HepG2 (cell line): ENCODE data around the gene GALK2. TPM values are rescaled to one million over a fixed set of nuclear protein-coding genes. Genes with fewer than 3 reads are reported as not detected.

Experiments
- AKAP8 ChIP-seq: sonication (generic); formaldehyde crosslinking; IDR thresholded peaks from 2 replicates; pipeline ENCODE4 v1.5.1; 2020; ENCODE audit warnings: mild to moderate bottlenecking, missing genetic modification reagents
- ATF7-NPFF ChIP-seq: sonication (generic); formaldehyde crosslinking; IDR thresholded peaks from 2 replicates; pipeline ENCODE4 v1.8.1; 2023; ENCODE audit warnings: mild to moderate bottlenecking, low read depth, missing genetic modification reagents, moderate library complexity
- BORCS8-MEF2B ChIP-seq: sonication (generic); formaldehyde crosslinking; IDR thresholded peaks from 2 replicates; pipeline ENCODE4 v1.8.0; 2022; ENCODE audit warnings: mild to moderate bottlenecking, missing genetic modification reagents
- KDM1A ChIP-seq: IDR thresholded peaks from 2 replicates; pipeline ENCODE4 v1.6.1; 2016; ENCODE audit warnings: missing compliant biosample characterization
- MEIS2 ChIP-seq: sonication (generic); formaldehyde crosslinking; IDR thresholded peaks from 2 replicates; pipeline ENCODE4 v1.9.0; 2021; ENCODE audit warnings: mild to moderate bottlenecking, missing genetic modification reagents
- MZF1 ChIP-seq: sonication (generic); formaldehyde crosslinking; IDR thresholded peaks from 2 replicates; pipeline ENCODE4 v1.8.1; 2023; ENCODE audit warnings: mild to moderate bottlenecking, missing genetic modification reagents, borderline replicate concordance
- NFRKB ChIP-seq: fragments of 450-650 bp; IDR thresholded peaks from 2 replicates; pipeline ENCODE4 v1.6.1; 2017
- PHF20 ChIP-seq: sonication (generic); formaldehyde crosslinking; IDR thresholded peaks from 2 replicates; pipeline ENCODE4 v1.5.0; 2020; ENCODE audit warnings: mild to moderate bottlenecking, missing genetic modification reagents
- RARG ChIP-seq: sonication (generic); formaldehyde crosslinking; IDR thresholded peaks from 2 replicates; pipeline ENCODE4 v1.4.0; 2020; ENCODE audit warnings: low read depth, mild to moderate bottlenecking, missing genetic modification reagents
- RBM22 ChIP-seq: fragments of 200-400 bp; formaldehyde crosslinking; optimal IDR thresholded peaks from 2 replicates; pipeline ENCODE3; 2017; ENCODE audit warnings: mild to moderate bottlenecking, low read length, moderate library complexity
- RBM39 ChIP-seq: fragments of 200-400 bp; formaldehyde crosslinking; IDR thresholded peaks from one replicate; pipeline ENCODE4 v1.6.1; 2018; ENCODE audit warnings: antibody characterized with exemption, mild to moderate bottlenecking, low read depth, low read length; ENCODE audit not compliant: poor library complexity, severe bottlenecking
- SIX4 ChIP-seq: sonication (generic); formaldehyde crosslinking; IDR thresholded peaks from 2 replicates; pipeline ENCODE4 v1.4.0; 2020; ENCODE audit warnings: missing genetic modification reagents
- SMAD3 ChIP-seq: sonication (generic); formaldehyde crosslinking; IDR thresholded peaks from 2 replicates; pipeline ENCODE4 v1.4.0; 2020; ENCODE audit warnings: missing genetic modification reagents
- SRF ChIP-seq: IDR thresholded peaks from 2 replicates; pipeline ENCODE4 v1.6.1; 2011; ENCODE audit warnings: mild to moderate bottlenecking, low read depth, low read length, moderate library complexity
- ZMYM4 ChIP-seq: sonication (generic); formaldehyde crosslinking; IDR thresholded peaks from 2 replicates; pipeline ENCODE4 v1.8.1; 2023; ENCODE audit warnings: mild to moderate bottlenecking, missing genetic modification reagents
- ZNF615 ChIP-seq: sonication (generic); formaldehyde crosslinking; IDR thresholded peaks from 2 replicates; pipeline ENCODE4 v1.5.0; 2020; ENCODE audit warnings: mild to moderate bottlenecking, missing genetic modification reagents, borderline replicate concordance
- polyA plus RNA-seq, 8 experiments: library from polyadenylated mRNA; depleted of rRNA in 3 of 8; stranded (reverse) in 7 of 8; unstranded in 1 of 8; fragments of >200 nt; fragmentation: Illumina TruSeq in 4 of 8; extraction: Trizol in 4 of 8; gene quantifications; 2 replicates each; pipeline versions ENCODE4 v1.2.1 to v1.2.3, GENCODE V29; 2011 to 2016; ENCODE audit warnings: low read depth in 4 of 8, missing spikeins in 1 of 8, mixed read lengths in 1 of 8; ENCODE audit not compliant: insufficient read depth in 1 of 8
- total RNA-seq, 5 experiments: library from RNA; depleted of rRNA; stranded (reverse); fragments of >200 nt; fragmentation: Illumina TruSeq; extraction: Trizol; gene quantifications; 2 replicates each; pipeline ENCODE4 v1.2.3, GENCODE V29; 2016; ENCODE audit warnings: low read depth in 1 of 5
- TF ChIP-seq, protein P1 (sequence below): sonication (generic); formaldehyde crosslinking; IDR thresholded peaks from 2 replicates; pipeline ENCODE4 v1.8.0; 2022; ENCODE audit warnings: low read depth, missing genetic modification reagents
- TF ChIP-seq, protein P2 (sequence below): sonication (generic); formaldehyde crosslinking; IDR thresholded peaks from 2 replicates; pipeline ENCODE4 v1.4.0; 2020; ENCODE audit warnings: missing genetic modification reagents, borderline replicate concordance
- TF ChIP-seq, protein P3 (sequence below): sonication (generic); formaldehyde crosslinking; IDR thresholded peaks from 2 replicates; pipeline ENCODE4 v1.4.0; 2020; ENCODE audit warnings: missing genetic modification reagents
- TF ChIP-seq, protein P4 (sequence below): sonication (generic); formaldehyde crosslinking; IDR thresholded peaks from 2 replicates; pipeline ENCODE4 v1.4.0; 2020; ENCODE audit warnings: mild to moderate bottlenecking, missing genetic modification reagents

Gene GALK2
- total and polyA plus RNA-seq, 2 of the 13 experiments (the other 11 are each of a cell fraction or from before 2014, with no cell fraction given): 17.6 to 32.8 TPM

DNA sequence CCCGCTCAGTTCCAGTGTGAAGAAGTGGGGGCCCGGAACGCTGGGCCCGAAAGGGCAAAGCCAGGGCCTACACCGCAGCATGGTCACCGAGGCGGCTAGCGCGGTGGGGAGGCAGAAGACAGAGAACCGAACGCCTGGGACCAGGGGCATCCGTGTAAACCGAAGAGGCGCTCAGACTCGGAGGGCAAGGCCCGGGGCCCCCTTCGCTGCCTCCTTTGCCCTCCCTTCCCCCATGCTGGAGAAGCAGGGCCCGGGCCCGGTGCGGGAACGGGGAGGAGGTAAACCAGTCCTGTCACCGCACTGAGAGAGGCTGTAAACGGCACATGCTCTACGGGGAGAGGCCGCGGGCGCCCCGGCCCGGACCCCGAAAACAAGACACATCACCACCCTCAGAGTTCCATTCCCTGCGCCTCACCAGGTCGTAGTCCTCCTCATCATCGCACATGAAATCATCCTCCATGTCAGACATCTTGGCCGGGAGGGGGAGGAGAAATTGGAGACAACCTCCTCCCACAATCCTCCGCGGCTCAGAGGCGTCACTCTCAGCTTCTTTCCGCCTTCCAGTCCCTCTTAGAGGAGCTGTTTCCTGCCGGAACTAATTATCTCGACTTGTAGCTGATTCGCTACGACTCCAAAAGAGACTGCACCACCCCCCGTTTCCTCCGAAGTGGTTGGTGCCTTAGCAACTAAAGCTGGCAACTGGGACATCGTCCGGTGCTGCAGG is 14.8 kb upstream of the GALK2 start, which contains the start of gene COPS2 (continued):
- TF ChIP-seq PHF20: peak; percentile 96
- TF ChIP-seq RARG: no peak
- peak; percentile 26; the same call in 1 of the 2 replicates for TF ChIP-seq MEIS2 (CRISPR knock-in tag)
- peak; percentile 68 for TF ChIP-seq RBM39
- TF ChIP-seq, protein P1, sequence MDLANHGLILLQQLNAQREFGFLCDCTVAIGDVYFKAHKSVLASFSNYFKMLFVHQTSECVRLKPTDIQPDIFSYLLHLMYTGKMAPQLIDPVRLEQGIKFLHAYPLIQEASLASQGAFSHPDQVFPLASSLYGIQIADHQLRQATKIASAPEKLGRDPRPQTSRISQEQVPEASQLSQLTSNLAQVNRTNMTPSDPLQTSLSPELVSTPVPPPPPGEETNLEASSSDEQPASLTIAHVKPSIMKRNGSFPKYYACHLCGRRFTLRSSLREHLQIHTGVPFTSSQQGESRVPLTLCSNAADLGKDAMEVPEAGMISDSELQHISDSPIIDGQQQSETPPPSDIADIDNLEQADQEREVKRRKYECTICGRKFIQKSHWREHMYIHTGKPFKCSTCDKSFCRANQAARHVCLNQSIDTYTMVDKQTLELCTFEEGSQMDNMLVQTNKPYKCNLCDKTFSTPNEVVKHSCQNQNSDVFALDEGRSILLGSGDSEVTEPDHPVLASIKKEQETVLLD (CRISPR knock-in tag): no peak
- peak; percentile 71 for TF ChIP-seq BORCS8-MEF2B
- no peak; the same call in 1 of the 2 replicates for TF ChIP-seq NFRKB
- peak; percentile 94 for TF ChIP-seq RBM22
- TF ChIP-seq ATF7-NPFF (CRISPR knock-in tag): peak; percentile 73
- TF ChIP-seq, protein P2, sequence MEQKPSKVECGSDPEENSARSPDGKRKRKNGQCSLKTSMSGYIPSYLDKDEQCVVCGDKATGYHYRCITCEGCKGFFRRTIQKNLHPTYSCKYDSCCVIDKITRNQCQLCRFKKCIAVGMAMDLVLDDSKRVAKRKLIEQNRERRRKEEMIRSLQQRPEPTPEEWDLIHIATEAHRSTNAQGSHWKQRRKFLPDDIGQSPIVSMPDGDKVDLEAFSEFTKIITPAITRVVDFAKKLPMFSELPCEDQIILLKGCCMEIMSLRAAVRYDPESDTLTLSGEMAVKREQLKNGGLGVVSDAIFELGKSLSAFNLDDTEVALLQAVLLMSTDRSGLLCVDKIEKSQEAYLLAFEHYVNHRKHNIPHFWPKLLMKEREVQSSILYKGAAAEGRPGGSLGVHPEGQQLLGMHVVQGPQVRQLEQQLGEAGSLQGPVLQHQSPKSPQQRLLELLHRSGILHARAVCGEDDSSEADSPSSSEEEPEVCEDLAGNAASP (CRISPR knock-in tag): peak; percentile 76; the same call in 1 of the 2 replicates
- peak; percentile 94 for TF ChIP-seq SMAD3 (CRISPR knock-in tag)
- TF ChIP-seq SIX4 (CRISPR knock-in tag): peak; percentile 92
- no peak for TF ChIP-seq KDM1A (CRISPR knock-in tag)
- TF ChIP-seq, protein P3, sequence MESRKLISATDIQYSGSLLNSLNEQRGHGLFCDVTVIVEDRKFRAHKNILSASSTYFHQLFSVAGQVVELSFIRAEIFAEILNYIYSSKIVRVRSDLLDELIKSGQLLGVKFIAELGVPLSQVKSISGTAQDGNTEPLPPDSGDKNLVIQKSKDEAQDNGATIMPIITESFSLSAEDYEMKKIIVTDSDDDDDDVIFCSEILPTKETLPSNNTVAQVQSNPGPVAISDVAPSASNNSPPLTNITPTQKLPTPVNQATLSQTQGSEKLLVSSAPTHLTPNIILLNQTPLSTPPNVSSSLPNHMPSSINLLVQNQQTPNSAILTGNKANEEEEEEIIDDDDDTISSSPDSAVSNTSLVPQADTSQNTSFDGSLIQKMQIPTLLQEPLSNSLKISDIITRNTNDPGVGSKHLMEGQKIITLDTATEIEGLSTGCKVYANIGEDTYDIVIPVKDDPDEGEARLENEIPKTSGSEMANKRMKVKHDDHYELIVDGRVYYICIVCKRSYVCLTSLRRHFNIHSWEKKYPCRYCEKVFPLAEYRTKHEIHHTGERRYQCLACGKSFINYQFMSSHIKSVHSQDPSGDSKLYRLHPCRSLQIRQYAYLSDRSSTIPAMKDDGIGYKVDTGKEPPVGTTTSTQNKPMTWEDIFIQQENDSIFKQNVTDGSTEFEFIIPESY (CRISPR knock-in tag): no peak
- TF ChIP-seq AKAP8 (CRISPR knock-in tag): no peak
- peak; percentile 77 for TF ChIP-seq SRF
- TF ChIP-seq, protein P4, sequence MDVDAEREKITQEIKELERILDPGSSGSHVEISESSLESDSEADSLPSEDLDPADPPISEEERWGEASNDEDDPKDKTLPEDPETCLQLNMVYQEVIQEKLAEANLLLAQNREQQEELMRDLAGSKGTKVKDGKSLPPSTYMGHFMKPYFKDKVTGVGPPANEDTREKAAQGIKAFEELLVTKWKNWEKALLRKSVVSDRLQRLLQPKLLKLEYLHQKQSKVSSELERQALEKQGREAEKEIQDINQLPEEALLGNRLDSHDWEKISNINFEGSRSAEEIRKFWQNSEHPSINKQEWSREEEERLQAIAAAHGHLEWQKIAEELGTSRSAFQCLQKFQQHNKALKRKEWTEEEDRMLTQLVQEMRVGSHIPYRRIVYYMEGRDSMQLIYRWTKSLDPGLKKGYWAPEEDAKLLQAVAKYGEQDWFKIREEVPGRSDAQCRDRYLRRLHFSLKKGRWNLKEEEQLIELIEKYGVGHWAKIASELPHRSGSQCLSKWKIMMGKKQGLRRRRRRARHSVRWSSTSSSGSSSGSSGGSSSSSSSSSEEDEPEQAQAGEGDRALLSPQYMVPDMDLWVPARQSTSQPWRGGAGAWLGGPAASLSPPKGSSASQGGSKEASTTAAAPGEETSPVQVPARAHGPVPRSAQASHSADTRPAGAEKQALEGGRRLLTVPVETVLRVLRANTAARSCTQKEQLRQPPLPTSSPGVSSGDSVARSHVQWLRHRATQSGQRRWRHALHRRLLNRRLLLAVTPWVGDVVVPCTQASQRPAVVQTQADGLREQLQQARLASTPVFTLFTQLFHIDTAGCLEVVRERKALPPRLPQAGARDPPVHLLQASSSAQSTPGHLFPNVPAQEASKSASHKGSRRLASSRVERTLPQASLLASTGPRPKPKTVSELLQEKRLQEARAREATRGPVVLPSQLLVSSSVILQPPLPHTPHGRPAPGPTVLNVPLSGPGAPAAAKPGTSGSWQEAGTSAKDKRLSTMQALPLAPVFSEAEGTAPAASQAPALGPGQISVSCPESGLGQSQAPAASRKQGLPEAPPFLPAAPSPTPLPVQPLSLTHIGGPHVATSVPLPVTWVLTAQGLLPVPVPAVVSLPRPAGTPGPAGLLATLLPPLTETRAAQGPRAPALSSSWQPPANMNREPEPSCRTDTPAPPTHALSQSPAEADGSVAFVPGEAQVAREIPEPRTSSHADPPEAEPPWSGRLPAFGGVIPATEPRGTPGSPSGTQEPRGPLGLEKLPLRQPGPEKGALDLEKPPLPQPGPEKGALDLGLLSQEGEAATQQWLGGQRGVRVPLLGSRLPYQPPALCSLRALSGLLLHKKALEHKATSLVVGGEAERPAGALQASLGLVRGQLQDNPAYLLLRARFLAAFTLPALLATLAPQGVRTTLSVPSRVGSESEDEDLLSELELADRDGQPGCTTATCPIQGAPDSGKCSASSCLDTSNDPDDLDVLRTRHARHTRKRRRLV (CRISPR knock-in tag): 0 out of 2 replicates have a peak, but pooled peaks have one; percentile 40
- TF ChIP-seq ZNF615 (CRISPR knock-in tag): peak; percentile 10; the same call in 1 of the 2 replicates
- peak; percentile 97 for TF ChIP-seq ZMYM4 (CRISPR knock-in tag)
- no peak for TF ChIP-seq MZF1 (CRISPR knock-in tag)
